NCI-H510A treated with DMSO at 0.1 percent for 48 hours (cell line): Measurements from ENCODE around the gene CEP83.
"Not testable (repeated sequence)": the region's sequence is repeated elsewhere in the genome, so short reads cannot be mapped to it uniquely, and the experiment has no call there.

Experiments used
- DNase-seq: peaks from one replicate; lab custom pipeline; 2025; lab: John Stamatoyannopoulos, UW

The CEP83 gene

GRCh38 chr12:94379479-94380113 lies 80.1 kb downstream of the CEP83 start:
- DNase-seq: no peak

GRCh38 chr12:94377599-94377998 lies 82.1 kb downstream of the CEP83 start:
- DNase-seq: no peak

DNA sequence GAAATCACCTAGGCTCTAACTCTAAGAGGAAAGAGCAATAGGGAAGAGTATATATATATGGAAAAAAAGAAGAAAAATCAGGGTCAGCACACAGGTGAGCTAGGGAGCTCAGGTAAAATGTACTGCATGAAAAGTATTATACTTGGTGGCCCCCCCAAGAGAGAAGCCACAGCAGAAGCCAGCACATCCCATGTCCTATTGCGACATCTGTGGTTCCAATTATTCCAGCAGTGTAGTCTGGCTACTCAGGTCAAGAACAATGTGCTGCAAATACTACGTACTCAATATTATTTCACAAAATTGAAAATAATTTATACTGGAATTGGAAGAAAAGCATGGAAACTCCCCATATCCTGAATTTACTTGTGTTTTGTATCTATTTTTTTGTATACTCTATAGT lies 85.5 kb downstream of the CEP83 start:
- no peak for DNase-seq

DNA sequence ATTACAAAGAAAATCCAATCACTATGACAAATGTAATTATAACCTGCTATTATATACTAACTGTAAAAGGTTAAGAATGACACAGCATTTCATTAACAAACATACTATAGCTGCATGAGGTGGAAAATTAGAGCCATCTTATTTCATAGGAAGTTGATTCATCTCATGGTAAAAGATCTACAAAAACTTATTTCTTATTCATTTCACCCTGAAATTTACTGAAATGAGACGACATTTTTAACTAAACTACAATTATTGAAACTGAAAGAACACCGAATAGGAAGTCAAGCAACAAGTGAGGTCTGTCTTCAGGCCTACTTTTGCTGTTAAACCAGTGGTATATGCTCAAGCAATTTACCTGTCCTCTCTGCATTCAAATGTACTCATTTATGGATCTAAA lies 87.2 kb downstream of the CEP83 start:
- no peak for DNase-seq

DNA sequence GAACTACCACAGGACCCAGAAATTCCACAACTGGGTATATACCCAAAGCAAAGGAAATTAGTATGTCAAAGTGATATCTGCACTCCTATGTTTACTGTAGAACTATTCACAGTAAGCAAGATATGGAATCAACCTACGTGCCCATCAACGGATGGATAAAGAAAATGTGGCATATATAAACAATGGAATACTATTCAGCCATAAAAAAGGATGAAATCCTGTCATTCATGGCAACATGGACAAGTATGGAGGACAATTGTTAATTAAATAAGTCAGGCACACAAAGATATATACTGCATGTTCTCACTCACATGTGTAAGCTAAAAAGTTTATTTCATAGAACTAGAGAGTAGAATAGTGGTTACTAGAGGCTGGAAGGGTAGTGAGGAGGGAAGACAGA lies 97.0 kb downstream of the CEP83 start:
- DNase-seq: no peak

- DNase-seq: no peak
These were observed 99.9 kb downstream of the CEP83 start for GRCh38 chr12:94359761-94360160.

GRCh38 chr12:94353130-94353529 lies 106.5 kb downstream of the CEP83 start:
- DNase-seq: no peak

GRCh38 chr12:94340573-94340972 lies 119.1 kb downstream of the CEP83 start:
- no peak for DNase-seq

DNA sequence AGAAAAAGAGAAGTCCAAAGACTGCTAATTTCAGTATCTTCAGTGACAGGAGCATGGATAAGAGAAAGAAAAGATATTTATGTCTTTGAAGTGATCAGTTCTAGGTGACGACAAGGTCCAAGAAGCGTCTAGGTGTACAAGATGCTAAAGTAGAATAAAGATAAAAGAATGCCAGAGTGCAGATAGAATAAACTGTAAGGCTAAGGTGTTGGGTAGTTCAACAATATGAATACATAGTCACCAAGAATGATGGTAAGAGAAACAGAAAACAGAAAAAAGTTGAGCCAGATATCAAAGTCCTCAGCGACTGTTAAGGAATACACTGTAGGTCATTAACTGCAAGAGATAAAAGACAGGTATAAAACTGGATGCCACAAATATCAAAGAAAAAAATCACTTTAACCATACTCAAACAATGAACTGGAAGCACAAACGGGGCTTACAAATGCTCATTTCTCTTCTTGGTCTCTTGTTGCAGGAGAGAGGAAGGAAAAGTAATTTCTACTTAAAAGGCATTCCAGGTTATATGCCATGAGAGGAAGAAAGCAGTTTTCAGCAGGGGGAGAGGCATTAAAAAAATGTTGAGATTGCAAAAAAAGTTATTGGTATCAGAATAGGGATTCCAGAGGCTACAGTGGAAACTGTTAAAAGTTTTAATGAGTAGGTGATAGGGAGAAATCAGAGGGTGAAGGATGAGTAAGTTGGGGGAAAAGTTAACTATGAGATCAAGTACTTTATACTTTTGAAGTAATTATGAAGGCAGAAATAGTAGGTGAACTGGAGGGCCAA lies 121.5 kb downstream of the CEP83 start:
- DNase-seq: no peak

DNA sequence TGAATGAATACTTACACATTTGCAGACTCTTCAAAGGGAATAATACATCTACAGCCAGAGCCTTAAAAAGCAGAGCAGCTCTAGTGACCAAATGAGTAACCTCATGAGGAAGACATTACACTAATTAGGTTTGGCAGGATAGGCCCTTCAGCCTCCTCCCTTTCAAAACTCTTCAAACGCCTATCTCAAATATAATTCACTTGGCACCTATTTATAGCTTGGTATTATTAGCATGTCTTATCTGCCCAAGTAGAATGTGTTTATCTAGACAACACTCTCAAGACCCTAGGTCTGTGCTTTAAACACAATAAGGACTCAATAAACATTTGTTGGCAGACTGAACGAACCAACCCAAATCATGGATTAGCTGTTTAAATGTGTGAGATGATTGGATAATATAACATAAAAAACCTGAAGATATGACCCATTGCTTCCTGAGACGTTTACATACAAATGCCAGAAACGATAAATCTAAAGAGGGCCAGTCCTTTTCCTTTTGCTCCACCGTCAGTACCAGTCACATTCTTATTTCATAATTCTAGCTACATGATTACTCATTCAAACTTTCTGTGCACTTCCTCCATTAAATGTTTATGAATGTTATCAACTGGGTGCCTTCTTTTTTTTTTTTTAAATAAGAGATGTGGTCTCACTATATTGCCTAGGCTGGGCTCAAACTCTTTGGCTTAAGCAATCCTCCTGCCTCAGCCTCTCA lies 123.3 kb downstream of the CEP83 start:
- no peak for DNase-seq

DNA sequence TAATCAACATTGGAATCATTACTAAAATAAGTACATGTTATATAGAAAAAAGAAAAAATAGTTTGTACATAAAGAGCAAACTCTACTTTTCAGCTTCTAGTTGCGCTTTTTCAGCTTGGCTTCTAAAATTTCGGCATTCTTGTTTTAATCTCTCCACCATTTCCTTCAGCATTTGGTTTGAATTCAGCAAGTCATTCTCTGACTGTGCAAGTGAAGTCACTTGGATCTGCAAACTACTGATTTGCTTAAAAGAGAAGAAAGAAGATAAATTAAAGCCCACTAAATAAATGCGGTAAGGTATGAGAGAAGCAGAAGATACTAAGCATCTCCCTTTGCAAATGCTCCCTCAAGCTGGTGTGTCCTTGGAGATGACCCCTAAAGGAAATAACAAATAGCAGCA lies 126.3 kb downstream of the CEP83 start:
- no peak for DNase-seq

- no peak for DNase-seq
These were observed 130.3 kb downstream of the CEP83 start for GRCh38 chr12:94329366-94329765.

GRCh38 chr12:94327809-94328208 lies 131.9 kb downstream of the CEP83 start:
- no peak for DNase-seq

GRCh38 chr12:94326727-94327126 lies 132.9 kb downstream of the CEP83 start:
- DNase-seq: no peak

- DNase-seq: no peak
These were observed 133.4 kb downstream of the CEP83 start for GRCh38 chr12:94326234-94326633.

- no peak for DNase-seq
These were observed 137.3 kb downstream of the CEP83 start for GRCh38 chr12:94322346-94322745.

GRCh38 chr12:94320109-94320508 lies 139.6 kb downstream of the CEP83 start:
- no peak for DNase-seq

- no peak for DNase-seq
These were observed 141.5 kb downstream of the CEP83 start for GRCh38 chr12:94318181-94318580.

- DNase-seq: not testable (repeated sequence)
These were observed 143.1 kb downstream of the CEP83 start for GRCh38 chr12:94316600-94316999.

- no peak for DNase-seq
These were observed 147.3 kb downstream of the CEP83 start for GRCh38 chr12:94312378-94312777.

DNA sequence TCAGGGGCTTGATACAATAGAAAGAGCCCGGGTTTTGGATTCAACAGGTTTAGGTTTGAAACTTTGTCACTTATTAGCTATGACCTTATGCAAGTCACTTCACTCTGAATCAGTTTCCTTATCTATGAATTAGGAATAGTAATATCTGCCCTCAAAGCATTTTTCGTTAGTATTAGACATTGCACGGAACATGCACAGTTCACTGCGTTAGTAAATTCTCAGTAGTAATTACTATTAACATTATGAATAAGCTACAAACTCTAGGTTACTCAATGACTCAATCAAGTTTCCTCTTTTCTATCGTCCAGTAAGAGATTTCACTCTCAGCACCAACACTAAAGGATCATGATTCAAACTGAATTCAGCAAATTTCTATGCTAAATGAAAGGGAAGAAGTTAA lies 150.3 kb downstream of the CEP83 start:
- no peak for DNase-seq

GRCh38 chr12:94308612-94309011 lies 151.1 kb downstream of the CEP83 start:
- no peak for DNase-seq
